SU-DHL-6 (cell line): ENCODE measurements around the gene SRD5A3.

Experiments used
- H2AFZ ChIP-seq: fragments of 200-600 bp; sonication (generic); 2 replicates; pipeline ENCODE4 v1.6.1; 2014; ENCODE audit warnings: low read depth, mild to moderate bottlenecking, moderate library complexity, mixed read lengths, antibody characterized with exemption, low read length; ENCODE audit not compliant: severe bottlenecking
- H3F3A ChIP-seq: fragments of 200-600 bp; shearing (Covaris generic); 2 replicates; pipeline ENCODE4 v1.6.0; 2016; ENCODE audit warnings: antibody characterized with exemption, mild to moderate bottlenecking; ENCODE audit not compliant: insufficient read depth
- H3K27ac ChIP-seq: fragments of 200-600 bp; sonication (generic); 2 replicates; pipeline ENCODE4 v1.5.1; 2016; ENCODE audit warnings: low read depth, mild to moderate bottlenecking, low read length, moderate library complexity, mixed read lengths
- H3K27me3 ChIP-seq: fragments of 200-600 bp; sonication (generic), shearing (Covaris generic); 2 replicates; pipeline ENCODE4 v1.6.0; 2014; ENCODE audit warnings: mild to moderate bottlenecking, low read length
- H3K36me3 ChIP-seq: fragments of 200-600 bp; sonication (generic); 2 replicates; pipeline ENCODE4 v1.6.1; 2014; ENCODE audit warnings: mild to moderate bottlenecking, low read length, mixed read lengths
- H3K4me2 ChIP-seq: fragments of 300-600, 200-600 bp; shearing (Covaris generic), sonication (generic); 2 replicates; pipeline ENCODE4 v1.6.0; 2014; ENCODE audit warnings: low read length, low read depth, mild to moderate bottlenecking; ENCODE audit not compliant: poor library complexity, severe bottlenecking
- H3K4me3 ChIP-seq: fragments of 200-600 bp; sonication (generic); 2 replicates; pipeline ENCODE4 v1.5.1; 2014; ENCODE audit warnings: antibody characterized with exemption, low read length, mild to moderate bottlenecking, mixed read lengths; ENCODE audit not compliant: insufficient read depth, poor library complexity, severe bottlenecking
- H3K79me2 ChIP-seq: fragments of 200-600 bp; sonication (generic); 2 replicates; pipeline ENCODE4 v1.6.1; 2014; ENCODE audit warnings: mild to moderate bottlenecking, low read length, moderate library complexity; ENCODE audit not compliant: insufficient read depth
- H3K9ac ChIP-seq: fragments of 200-600 bp; sonication (generic); 2 replicates; pipeline ENCODE4 v1.7.0; 2014; ENCODE audit warnings: mild to moderate bottlenecking, low read length
- H3K9me2 ChIP-seq: fragments of 200-600 bp; sonication (generic); replicated peaks from 2 replicates; pipeline ENCODE4 v1.6.1; 2014; ENCODE audit warnings: low read length; ENCODE audit not compliant: insufficient read depth
- H3K9me3 ChIP-seq: fragments of 200-600 bp; sonication (generic); 2 replicates; pipeline ENCODE4 v1.6.1; 2014; ENCODE audit warnings: low read length, mixed read lengths; ENCODE audit not compliant: insufficient read depth
- H4K20me1 ChIP-seq: fragments of 200-600 bp; sonication (generic); 2 replicates; pipeline ENCODE4 v1.6.1; 2014; ENCODE audit warnings: low read depth, mild to moderate bottlenecking, antibody characterized with exemption, low read length, moderate library complexity, mixed read lengths
- CTCF ChIP-seq: fragments of 200-600 bp; sonication (generic); IDR thresholded peaks from one replicate; pipeline ENCODE4 v1.5.1; 2017; ENCODE audit warnings: antibody characterized with exemption, mild to moderate bottlenecking, low read length, moderate library complexity; ENCODE audit not compliant: insufficient read depth, poor library complexity, severe bottlenecking
- EZH2phosphoT487 ChIP-seq: fragments of 200-600 bp; sonication (generic), shearing (Covaris generic); conservative IDR thresholded peaks from 2 replicates; pipeline ENCODE4 v1.6.1; 2018; ENCODE audit warnings: mild to moderate bottlenecking, antibody characterized with exemption, low read length, moderate library complexity, mixed read lengths

The SRD5A3 gene

GRCh38 chr4:55397126-55397436 lies 51.0 kb downstream of the SRD5A3 start:
- H3F3A ChIP-seq, result no peaks in the 10 kb centered on the region; the same call in 1 of the 2 replicates
- peak overlapping the region; percentile 85 for H3K4me3 ChIP-seq
- H3K4me2 ChIP-seq, result peak overlapping the region; percentile 84
- H3K9ac ChIP-seq, result peak overlapping the region; percentile 84
- H3K9me2 ChIP-seq, result no peaks in the 10 kb centered on the region
- H3K79me2 ChIP-seq, result peaks cover 54% of the 10 kb centered on the region
- no peak overlapping the region for H2AFZ ChIP-seq
- H3K36me3 ChIP-seq, result no peaks in the 10 kb centered on the region
- peak overlapping the region; percentile 73; the same call in 1 of the 2 replicates for H3K27ac ChIP-seq
- H4K20me1 ChIP-seq, result peaks cover 9% of the 10 kb centered on the region; the same call in 1 of the 2 replicates
- no peak for TF ChIP-seq CTCF
- TF ChIP-seq EZH2phosphoT487, result no peak
- H3K9me3 ChIP-seq, result no peaks in the 10 kb centered on the region
- H3K27me3 ChIP-seq, result no peaks in the 10 kb centered on the region

GRCh38 chr4:55397520-55398321 lies 51.7 kb downstream of the SRD5A3 start:
- Histone ChIP-seq H3K36me3 (no peaks in the 10 kb centered on the region), H3K9me3 (no peaks in the 10 kb centered on the region), H3K79me2 (peaks cover 54% of the 10 kb centered on the region), H3F3A (no peaks in the 10 kb centered on the region; the same call in 1 of the 2 replicates), H3K4me2 (peak overlapping the region; percentile 84), H3K27me3 (no peaks in the 10 kb centered on the region), H2AFZ (no peak overlapping the region), H4K20me1 (peaks cover 9% of the 10 kb centered on the region; the same call in 1 of the 2 replicates), H3K27ac (no peak overlapping the region), H3K9ac (peak overlapping the region; percentile 84), H3K4me3 (peak overlapping the region; percentile 85), H3K9me2 (no peaks in the 10 kb centered on the region)
- no peak for TF ChIP-seq EZH2phosphoT487
- TF ChIP-seq CTCF, result no peak

GRCh38 chr4:55398461-55398860 lies 52.4 kb downstream of the SRD5A3 start:
- H2AFZ ChIP-seq, result no peak overlapping the region

More at GRCh38 chr4:55398461-55398860, 52.4 kb downstream of the SRD5A3 start:
- Histone ChIP-seq H3K9ac (peak overlapping the region; percentile 84; the same call in 1 of the 2 replicates), H3K27me3 (no peaks in the 10 kb centered on the region), H4K20me1 (peaks cover 9% of the 10 kb centered on the region; the same call in 1 of the 2 replicates), H3K27ac (no peak overlapping the region), H3K4me3 (peak overlapping the region; percentile 85), H3K79me2 (peaks cover 59% of the 10 kb centered on the region), H3K9me3 (no peaks in the 10 kb centered on the region), H3K9me2 (no peaks in the 10 kb centered on the region), H3K4me2 (peak overlapping the region; percentile 84), H3F3A (no peaks in the 10 kb centered on the region; the same call in 1 of the 2 replicates), H3K36me3 (no peaks in the 10 kb centered on the region)
- TF ChIP-seq CTCF (no peak), EZH2phosphoT487 (no peak)
